Lower leg skin (tissue), 4 donors: ENCODE measurements around the gene TP73. TPM values are rescaled to one million over a fixed set of nuclear protein-coding genes. Genes with fewer than 3 reads are reported as not detected.

ENCODE experiments used
- DNase-seq, 2 donors: peaks; one replicate each; pipeline ENCODE4 v3.0.0-alpha.2; 2019; ENCODE audit warnings: low spot score in 2 of 2
- H3K4me3 ChIP-seq: fragments of 200-600 bp; sonication (generic); 2 replicates; pipeline ENCODE4 v1.5.1; 2017; ENCODE audit warnings: mild to moderate bottlenecking, low read depth; ENCODE audit not compliant: poor library complexity, severe bottlenecking
- POLR2A ChIP-seq, 2 donors: fragments of 450-650 bp; IDR thresholded peaks; one replicate each; pipeline ENCODE4 v1.6.1; 2016 to 2017; ENCODE audit warnings: antibody characterized with exemption in 2 of 2, mild to moderate bottlenecking in 1 of 2, moderate library complexity in 1 of 2
- WGBS, 2 donors: methylation state at CpG; one replicate each; pipeline ENCODE4 v1.1.5; 2018; 5-methylcytosine and 5-hydroxymethylcytosine counted together
- intact Hi-C: fragments of 100-400 bp; cut with DNase I; formaldehyde crosslinking; loops from one replicate; pipeline ENCODE4 v1.15.0; 2023; ENCODE audit warnings: low total_unique reads
- total RNA-seq, 4 donors: library from RNA; depleted of rRNA; stranded (reverse); fragments of >200 nt; gene quantifications; one replicate each; pipeline ENCODE4 v1.1.0, GENCODE V29; 2016
- TF ChIP-seq, protein P1 (sequence below), 3 donors: fragments of 450-650 bp; IDR thresholded peaks; one replicate each; pipeline ENCODE4 v1.5.1; 2016; ENCODE audit warnings: antibody characterized with exemption in 3 of 3, mild to moderate bottlenecking in 3 of 3, moderate library complexity in 2 of 3

The TP73 gene
- total RNA-seq, 4 donors from 2014 or later: 5.8 to 23.6 (median 11.0) TPM

DNA sequence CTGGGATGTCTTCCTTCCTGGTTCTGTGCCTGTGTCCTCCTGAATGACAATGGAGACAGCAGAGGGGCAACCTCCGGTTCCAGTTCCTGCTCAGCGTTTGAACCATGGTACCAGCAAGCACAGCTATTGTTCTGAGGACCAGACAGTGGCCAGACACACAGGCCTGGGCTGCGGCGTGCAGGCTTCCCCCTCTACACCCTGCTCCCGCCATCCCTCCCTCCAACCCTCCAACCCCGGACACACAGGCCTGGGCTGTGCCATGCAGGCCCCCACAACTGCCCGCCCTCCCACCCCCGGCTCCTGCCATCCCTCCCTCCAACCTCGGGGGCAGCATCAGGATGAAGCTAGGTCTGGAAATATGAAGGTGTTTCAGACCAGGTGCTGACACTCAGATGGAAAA is 35.5 kb upstream of the TP73 start:
- DNase-seq: no peak
- WGBS, 2 donors: 86 to 92% methylated on average over 7 to 9 of the region's 9 CpGs
- intact Hi-C loops: loop anchor here (2.0 to 5.0 kb wide), 2 partner anchors 126 to 165 kb away; partner anchors contain the start of gene ARHGEF16
- TF ChIP-seq, protein P1, sequence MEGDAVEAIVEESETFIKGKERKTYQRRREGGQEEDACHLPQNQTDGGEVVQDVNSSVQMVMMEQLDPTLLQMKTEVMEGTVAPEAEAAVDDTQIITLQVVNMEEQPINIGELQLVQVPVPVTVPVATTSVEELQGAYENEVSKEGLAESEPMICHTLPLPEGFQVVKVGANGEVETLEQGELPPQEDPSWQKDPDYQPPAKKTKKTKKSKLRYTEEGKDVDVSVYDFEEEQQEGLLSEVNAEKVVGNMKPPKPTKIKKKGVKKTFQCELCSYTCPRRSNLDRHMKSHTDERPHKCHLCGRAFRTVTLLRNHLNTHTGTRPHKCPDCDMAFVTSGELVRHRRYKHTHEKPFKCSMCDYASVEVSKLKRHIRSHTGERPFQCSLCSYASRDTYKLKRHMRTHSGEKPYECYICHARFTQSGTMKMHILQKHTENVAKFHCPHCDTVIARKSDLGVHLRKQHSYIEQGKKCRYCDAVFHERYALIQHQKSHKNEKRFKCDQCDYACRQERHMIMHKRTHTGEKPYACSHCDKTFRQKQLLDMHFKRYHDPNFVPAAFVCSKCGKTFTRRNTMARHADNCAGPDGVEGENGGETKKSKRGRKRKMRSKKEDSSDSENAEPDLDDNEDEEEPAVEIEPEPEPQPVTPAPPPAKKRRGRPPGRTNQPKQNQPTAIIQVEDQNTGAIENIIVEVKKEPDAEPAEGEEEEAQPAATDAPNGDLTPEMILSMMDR (IDR thresholded peaks at IDR 0.05): no peak
- no peak for TF ChIP-seq POLR2A (IDR thresholded peaks at IDR 0.05)
- H3K4me3 ChIP-seq: no peak overlapping the region

DNA sequence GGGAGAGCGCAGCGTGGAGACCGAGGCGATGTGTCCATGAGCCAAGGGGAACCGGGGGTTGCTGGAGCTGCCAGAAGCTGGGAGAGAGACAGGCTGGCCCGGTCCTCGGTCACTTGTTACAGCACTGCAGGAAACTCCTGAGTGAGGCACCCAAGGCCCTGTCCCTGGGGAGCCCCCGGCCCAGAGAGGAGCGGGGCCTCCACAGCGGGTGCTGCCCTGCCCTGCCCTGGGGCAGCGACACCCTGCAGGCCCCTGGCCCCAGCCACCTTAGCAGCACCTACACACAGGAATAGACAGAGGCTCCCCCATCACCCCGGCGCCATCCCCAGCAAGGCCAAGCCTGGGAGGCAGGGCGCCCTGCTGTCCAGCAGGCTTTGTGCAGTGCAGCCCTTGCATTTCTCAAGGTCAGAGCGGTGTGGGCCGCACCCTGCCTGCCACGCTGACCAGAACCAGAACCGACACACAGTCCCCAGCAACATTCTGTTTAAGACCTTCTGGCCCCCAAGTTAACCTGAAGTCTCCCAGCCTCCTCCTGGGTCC is 34.4 kb upstream of the TP73 start:
- DNase-seq: no peak
- intact Hi-C loops: loop anchor here (2.0 to 5.0 kb wide), 2 partner anchors 127 to 166 kb away; partner anchors contain the start of gene ARHGEF16
- TF ChIP-seq, protein P1 (IDR thresholded peaks at IDR 0.05): no peak
- no peak for TF ChIP-seq POLR2A (IDR thresholded peaks at IDR 0.05)
- 86 to 88% methylated on average over 17 to 18 of the region's 18 CpGs for WGBS, 2 donors
- no peak overlapping the region for H3K4me3 ChIP-seq

DNA sequence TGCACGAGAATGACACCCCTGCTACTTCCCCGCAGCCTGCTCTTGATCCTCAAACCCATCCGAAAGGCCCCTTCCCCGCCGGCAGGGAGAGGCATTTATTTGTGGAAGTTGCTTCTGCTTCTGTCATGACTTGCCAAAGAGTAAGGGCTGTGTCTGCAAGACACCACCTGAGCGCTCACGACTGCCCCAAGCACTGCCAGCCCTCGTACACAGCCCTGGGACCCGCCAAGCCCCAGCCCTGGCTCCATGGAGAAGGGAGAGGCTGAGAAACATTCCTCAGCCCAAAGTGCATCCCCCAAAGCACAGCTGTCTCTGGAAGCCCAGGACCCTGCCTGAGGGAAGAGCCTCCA is 33.8 kb upstream of the TP73 start:
- no peak for TF ChIP-seq POLR2A (IDR thresholded peaks at IDR 0.05)
- TF ChIP-seq, protein P1 (IDR thresholded peaks at IDR 0.05): no peak
- intact Hi-C loops: loop anchor here (5.0 kb wide), 1 partner anchor 166 kb away; the partner anchor contains the start of gene ARHGEF16
- H3K4me3 ChIP-seq: no peak overlapping the region
- 69% methylated on average over 9 of the region's 9 CpGs for WGBS, 2 donors
- DNase-seq: no peak

GRCh38 chr1:3618881-3619671 is 33.2 kb upstream of the TP73 start:
- TF ChIP-seq, protein P1 (IDR thresholded peaks at IDR 0.05): peak in 1 of 3 donors; percentile 86
- no peak for TF ChIP-seq POLR2A (IDR thresholded peaks at IDR 0.05)
- intact Hi-C loops: loop anchor here (5.0 kb wide), 1 partner anchor 167 kb away; the partner anchor contains the start of gene ARHGEF16
- WGBS, 2 donors: 17 to 26% methylated on average over 21 of the region's 21 CpGs
- peak; percentile 81 to 93 for DNase-seq
- H3K4me3 ChIP-seq: no peak overlapping the region

GRCh38 chr1:3620708-3621107 is 31.6 kb upstream of the TP73 start:
- WGBS, 2 donors: 87% methylated on average over 12 of the region's 12 CpGs
- intact Hi-C loops: loop anchor here (5.0 kb wide), 1 partner anchor 177 kb away; the partner anchor contains the start of gene LRRC47
- no peak overlapping the region for H3K4me3 ChIP-seq
- TF ChIP-seq, protein P1 (IDR thresholded peaks at IDR 0.05): no peak
- TF ChIP-seq POLR2A (IDR thresholded peaks at IDR 0.05): no peak
- DNase-seq: no peak
